ENCODE measurements around the gene CDH23. TPM values are rescaled to one million over a fixed set of nuclear protein-coding genes. Genes with fewer than 3 reads are reported as not detected.
"Not testable (repeated sequence)": the region's sequence is repeated elsewhere in the genome, so short reads cannot be mapped to it uniquely, and the experiment has no call there.

CDH23 gene
- total RNA-seq = 1 to 10 TPM; 1.1 to 2.8 TPM

DNA sequence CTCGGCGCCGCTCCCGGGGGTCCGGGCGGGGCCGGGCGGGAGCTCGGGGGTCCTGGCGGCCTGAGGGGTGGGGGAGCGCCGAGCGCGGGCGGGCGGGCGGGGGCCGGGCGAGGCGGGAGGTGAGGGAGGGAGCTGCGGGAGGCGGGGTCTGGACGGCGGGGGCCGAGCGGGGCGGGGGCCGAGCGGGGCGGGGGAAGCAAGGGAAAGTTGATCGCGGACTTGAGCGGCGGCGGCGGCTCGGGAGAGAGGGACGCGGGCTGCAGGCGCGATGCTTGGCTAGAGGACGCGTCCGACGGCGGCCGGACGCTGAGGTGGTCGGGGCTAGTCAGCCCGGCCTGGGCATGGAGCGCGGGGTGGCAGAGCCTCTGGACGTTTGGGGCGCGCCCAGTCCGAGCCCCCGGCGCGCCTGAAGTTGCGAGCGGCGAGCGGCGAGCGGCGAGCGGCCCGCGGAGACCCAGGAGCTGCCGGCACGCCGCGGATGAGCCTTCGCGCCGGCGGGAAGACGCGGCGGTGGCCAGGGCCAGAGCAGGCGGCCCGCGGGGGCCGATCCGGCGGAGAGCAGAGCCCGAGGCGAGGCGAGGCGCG lies at the start of gene CDH23:
CDH23 (plus strand) TSS at position 210 of the 585 bp plus-strand sequence. CDS start 42,912 bp downstream, outside the sequence.
- H3K27me3 Mint-ChIP-seq (ENCODE audit: low read depth) = peaks cover 62% of the 10 kb centered on the region
- DNase-seq = peak; percentile 20 to 36
- no peak within 1 kb of the TSS for H3K27ac Mint-ChIP-seq
- peak within 1 kb of the TSS; percentile 58 to 71 for H3K4me3 Mint-ChIP-seq
- peak; percentile 45 to 51 for ATAC-seq (replicated peaks in 1 of 2)
- no peaks in the 10 kb centered on the region for H3K36me3 Mint-ChIP-seq (ENCODE audit: insufficient read depth in 2 of 2)
- no peaks in the 10 kb centered on the region for H3K4me1 Mint-ChIP-seq (ENCODE audit: low read depth)
- H3K9me3 Mint-ChIP-seq = no peaks in the 10 kb centered on the region

DNA sequence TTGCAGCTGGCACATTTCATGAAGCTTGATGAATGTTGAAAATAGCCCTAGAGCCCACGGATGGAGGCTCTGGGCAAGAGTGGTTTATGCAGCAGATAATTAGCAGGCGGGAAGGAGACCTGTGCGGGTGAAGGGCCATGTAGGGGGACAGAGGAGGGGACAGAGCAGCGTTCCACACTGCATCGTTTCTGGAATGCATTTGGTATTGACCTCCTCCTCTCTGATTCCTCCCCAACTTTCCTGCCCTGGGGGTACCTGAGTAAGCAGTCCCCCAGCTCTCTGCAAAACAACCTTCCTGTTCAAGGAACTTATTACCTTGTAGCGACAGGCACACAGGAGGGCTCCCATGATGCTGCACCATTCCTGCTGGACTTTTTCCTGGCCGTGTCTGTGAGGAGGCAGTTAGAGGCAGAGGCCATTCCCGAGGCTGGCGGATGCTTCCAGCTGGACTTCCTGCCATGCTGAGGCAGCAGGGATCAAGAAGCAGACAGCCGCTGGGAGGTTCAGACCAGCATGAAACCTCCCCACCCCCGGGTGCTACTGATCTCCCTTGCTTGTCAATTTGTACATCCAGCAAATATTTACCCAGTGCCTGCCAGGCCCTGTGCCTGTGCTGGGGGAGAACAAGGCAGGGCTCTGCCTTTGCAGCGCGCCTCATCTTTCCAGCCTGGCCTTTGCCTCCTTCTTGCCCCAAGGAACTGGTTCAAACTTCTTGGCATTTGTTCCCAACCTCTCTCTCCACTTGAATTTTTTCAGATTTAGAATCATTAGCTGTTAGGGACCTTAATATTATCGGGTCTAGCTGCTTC lies 48.9 kb upstream of the CDH23 start:
- Mint-ChIP-seq H3K4me3 (no peak overlapping the region), H3K27ac (no peak overlapping the region), H3K27me3 (ENCODE audit: low read depth) (no peaks in the 10 kb centered on the region), H3K36me3 (ENCODE audit: insufficient read depth in 2 of 2) (no peaks in the 10 kb centered on the region), H3K9me3 (no peaks in the 10 kb centered on the region), H3K4me1 (ENCODE audit: low read depth) (no peaks in the 10 kb centered on the region)
- DNase-seq (no peak), ATAC-seq (replicated peaks in 1 of 2) (no peak)

DNA sequence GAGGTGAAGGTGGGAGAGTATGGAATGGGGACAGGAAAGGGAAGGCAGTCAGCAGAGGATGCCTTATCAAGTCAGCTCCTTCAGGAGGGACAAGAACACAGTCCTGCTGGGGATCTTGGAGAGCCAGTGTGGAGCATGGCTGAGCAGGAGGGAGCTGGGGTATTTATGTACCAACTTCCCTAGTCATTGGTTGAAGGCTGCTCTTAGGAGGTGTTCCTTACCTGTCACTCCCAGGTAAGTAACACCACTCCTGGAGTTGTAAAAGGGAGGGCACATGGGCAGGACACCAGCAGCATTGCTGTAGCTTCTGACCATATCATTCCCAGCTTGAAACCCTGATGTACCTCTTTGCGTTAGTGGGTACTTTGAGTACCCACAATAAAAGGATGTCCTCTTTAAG lies 47.9 kb upstream of the CDH23 start:
- Mint-ChIP-seq H3K4me3 (no peak overlapping the region), H3K27me3 (ENCODE audit: low read depth) (no peaks in the 10 kb centered on the region), H3K4me1 (ENCODE audit: low read depth) (no peaks in the 10 kb centered on the region), H3K9me3 (no peaks in the 10 kb centered on the region), H3K27ac (no peak overlapping the region), H3K36me3 (ENCODE audit: insufficient read depth in 2 of 2) (no peaks in the 10 kb centered on the region)
- no peak for DNase-seq
- ATAC-seq (replicated peaks in 1 of 2) = no peak

DNA sequence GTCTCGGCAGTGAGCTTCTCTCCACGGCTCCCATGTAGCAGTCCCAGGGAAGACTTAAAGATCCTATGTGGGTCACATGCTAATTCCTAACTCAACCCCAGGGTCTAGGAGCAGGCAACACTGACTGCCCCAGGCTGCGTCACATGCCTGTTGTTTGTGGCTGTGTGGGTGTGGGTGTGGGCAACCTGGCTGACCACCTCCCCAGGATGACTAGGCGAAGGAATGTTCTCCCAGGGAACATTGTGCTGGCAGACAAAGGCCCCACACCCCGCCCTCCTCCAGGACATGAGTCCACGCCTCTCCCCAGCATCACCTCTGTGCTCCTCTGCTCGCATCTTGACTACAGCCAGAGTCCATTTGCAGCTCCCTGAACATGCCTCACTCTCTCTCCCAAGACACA lies 47.3 kb upstream of the CDH23 start:
- DNase-seq (no peak), ATAC-seq (replicated peaks in 1 of 2) (no peak)
- no peaks in the 10 kb centered on the region for H3K27me3 Mint-ChIP-seq (ENCODE audit: low read depth)
- H3K4me3 Mint-ChIP-seq = no peak overlapping the region
- H3K4me1 Mint-ChIP-seq (ENCODE audit: low read depth) = no peaks in the 10 kb centered on the region
- no peaks in the 10 kb centered on the region for H3K36me3 Mint-ChIP-seq (ENCODE audit: insufficient read depth in 2 of 2)
- H3K27ac Mint-ChIP-seq = no peak overlapping the region
- H3K9me3 Mint-ChIP-seq = no peaks in the 10 kb centered on the region

DNA sequence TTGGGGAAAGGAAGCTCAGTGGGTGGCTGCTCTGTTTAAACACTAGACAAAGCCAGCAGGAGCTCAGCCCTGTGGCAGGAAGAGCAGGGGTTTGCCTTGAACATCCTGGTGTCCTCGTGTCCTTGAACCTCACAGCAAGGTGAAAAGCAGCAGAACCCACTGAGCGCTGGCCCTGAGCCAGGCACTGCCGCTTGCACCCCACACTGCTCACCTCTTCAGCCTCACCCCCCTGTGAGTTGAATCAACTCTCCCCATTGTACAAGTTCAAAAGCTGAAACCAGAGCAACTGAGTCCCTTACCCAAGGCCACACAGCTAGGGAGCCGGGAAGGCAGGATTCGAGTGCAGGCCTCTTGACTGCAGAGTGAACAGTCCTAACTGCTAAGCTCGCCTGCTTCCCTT lies 45.6 kb upstream of the CDH23 start:
- DNase-seq = no peak
- Mint-ChIP-seq H3K36me3 (ENCODE audit: insufficient read depth in 2 of 2) (no peaks in the 10 kb centered on the region), H3K9me3 (no peaks in the 10 kb centered on the region), H3K4me1 (ENCODE audit: low read depth) (no peaks in the 10 kb centered on the region), H3K27ac (no peak overlapping the region), H3K27me3 (ENCODE audit: low read depth) (no peaks in the 10 kb centered on the region), H3K4me3 (no peak overlapping the region)
- ATAC-seq (replicated peaks in 1 of 2) = no peak

DNA sequence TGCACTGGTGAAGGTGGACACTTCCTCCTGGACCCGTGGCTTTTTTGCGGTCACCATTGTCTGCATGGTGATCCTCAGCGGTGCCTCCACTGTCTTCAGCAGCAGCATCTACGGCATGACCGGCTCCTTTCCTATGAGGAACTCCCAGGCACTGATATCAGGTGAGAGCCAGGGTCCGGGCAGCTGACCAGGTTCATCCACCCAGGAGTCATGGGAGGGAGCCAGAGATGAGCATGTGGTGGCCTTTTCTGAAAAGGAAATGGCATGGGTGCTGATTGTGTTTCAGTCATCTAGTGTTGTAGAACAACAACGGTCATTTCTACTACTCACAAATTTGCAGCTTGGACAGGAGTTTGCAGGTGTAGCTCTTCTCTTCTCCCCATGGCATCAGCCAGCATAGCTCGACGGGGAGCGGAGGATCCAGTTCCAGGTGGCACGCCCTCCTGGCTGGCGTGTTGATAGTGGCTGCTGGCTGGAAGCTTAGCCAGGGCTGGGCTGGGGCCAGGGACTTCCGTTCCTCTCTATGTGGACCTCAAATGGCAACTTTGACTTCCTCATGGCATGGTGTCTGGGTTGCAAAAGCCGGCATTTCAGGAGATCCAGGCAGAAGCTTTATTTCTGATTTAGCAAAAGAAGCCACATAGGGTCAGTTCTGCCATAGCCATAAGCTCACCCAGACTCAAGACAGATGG lies 44.9 kb upstream of the CDH23 start:
- Mint-ChIP-seq H3K4me1 (ENCODE audit: low read depth) (no peaks in the 10 kb centered on the region), H3K36me3 (ENCODE audit: insufficient read depth in 2 of 2) (no peaks in the 10 kb centered on the region), H3K9me3 (no peaks in the 10 kb centered on the region), H3K27me3 (ENCODE audit: low read depth) (no peaks in the 10 kb centered on the region), H3K4me3 (no peak overlapping the region), H3K27ac (no peak overlapping the region)
- no peak for DNase-seq
- ATAC-seq (replicated peaks in 1 of 2) = no peak

DNA sequence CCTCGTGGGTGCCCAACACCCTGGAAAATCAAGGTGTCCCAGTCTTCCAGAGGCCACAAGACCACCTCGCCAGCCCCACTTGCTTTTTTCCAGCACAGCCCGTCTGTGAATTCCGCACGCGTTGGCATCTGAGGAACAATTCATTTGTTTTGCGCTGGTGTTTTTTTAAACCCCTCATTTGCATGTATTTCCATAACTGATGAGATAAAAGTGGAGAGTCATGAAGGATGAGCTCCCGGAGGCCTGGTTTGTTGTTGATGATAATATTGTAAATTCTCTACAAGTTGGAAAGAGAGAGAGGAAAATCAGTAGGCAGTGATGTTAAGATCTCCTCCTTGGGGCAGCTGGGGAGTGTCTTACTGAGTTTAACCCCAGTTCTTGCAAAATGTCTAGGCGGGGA lies 43.1 kb upstream of the CDH23 start:
- H3K4me3 Mint-ChIP-seq = no peak overlapping the region
- H3K27me3 Mint-ChIP-seq (ENCODE audit: low read depth) = no peaks in the 10 kb centered on the region
- no peaks in the 10 kb centered on the region for H3K9me3 Mint-ChIP-seq
- H3K4me1 Mint-ChIP-seq (ENCODE audit: low read depth) = no peaks in the 10 kb centered on the region
- H3K36me3 Mint-ChIP-seq (ENCODE audit: insufficient read depth in 2 of 2) = no peaks in the 10 kb centered on the region
- DNase-seq (no peak), ATAC-seq (replicated peaks in 1 of 2) (no peak)
- no peak overlapping the region for H3K27ac Mint-ChIP-seq

DNA sequence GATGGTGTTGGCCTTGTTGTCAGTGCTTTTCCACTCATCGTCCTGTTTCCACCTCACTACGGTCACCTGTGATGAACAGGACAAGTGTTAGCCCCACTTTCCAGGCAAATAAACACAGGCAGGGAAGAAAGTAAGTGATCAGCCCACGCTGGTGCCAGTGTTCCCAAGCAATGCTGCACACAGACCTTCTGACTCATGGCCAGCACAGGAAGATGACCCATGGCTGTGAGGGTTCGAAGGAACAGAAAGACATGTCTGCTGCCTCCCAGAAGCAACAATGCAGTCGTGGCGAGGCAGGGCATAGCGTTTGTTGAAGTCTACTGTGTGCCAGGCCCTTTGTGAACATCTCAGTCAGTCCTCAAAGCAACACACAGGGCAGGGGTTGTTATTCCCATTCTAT lies 41.9 kb upstream of the CDH23 start:
- Mint-ChIP-seq H3K9me3 (no peaks in the 10 kb centered on the region), H3K27me3 (ENCODE audit: low read depth) (no peaks in the 10 kb centered on the region), H3K4me1 (ENCODE audit: low read depth) (no peaks in the 10 kb centered on the region), H3K27ac (no peak overlapping the region), H3K36me3 (ENCODE audit: insufficient read depth in 2 of 2) (no peaks in the 10 kb centered on the region), H3K4me3 (no peak overlapping the region)
- DNase-seq (no peak), ATAC-seq (replicated peaks in 1 of 2) (no peak)

DNA sequence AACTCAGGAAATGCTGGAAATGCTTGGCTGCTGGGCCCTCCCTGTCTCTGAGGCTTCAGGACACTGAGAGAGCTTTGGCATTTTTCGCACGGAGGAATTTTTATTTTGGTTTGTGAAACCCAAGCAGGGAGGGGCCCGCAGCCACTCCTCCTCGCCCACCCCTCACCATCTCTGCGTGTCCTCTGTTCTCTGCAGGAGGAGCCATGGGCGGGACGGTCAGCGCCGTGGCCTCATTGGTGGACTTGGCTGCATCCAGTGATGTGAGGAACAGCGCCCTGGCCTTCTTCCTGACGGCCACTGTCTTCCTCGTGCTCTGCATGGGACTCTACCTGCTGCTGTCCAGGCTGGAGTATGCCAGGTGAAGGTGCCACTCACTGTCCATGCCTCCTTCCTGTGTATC lies 40.8 kb upstream of the CDH23 start:
- Mint-ChIP-seq H3K27me3 (ENCODE audit: low read depth) (no peaks in the 10 kb centered on the region), H3K4me3 (no peak overlapping the region)

DNA sequence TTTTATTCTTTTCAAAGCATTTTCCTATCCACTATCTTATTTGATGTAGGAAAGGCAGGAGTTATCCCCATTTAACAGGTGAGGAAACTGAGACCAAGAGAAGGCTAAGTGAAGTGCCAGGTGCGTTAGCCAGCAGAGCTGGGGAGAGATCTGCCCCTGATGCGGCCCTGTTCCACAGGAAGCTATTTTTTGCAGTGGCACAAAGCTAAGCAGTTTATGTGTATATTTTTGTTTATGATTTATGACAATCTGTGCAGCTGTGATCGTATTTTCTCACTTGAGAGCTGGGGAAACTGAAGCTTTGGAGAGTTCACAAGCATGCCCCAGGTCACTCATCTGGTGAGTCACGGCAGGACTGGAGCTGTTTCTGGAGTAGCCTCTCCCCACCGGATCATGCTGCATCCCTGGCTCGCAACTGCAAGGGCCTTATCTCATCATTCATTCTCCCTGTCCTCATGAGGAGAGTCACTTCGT lies 38.9 kb upstream of the CDH23 start:
- no peak overlapping the region for H3K4me3 Mint-ChIP-seq
- DNase-seq (no peak), ATAC-seq (replicated peaks in 1 of 2) (no peak)
- no peaks in the 10 kb centered on the region for H3K9me3 Mint-ChIP-seq
- no peaks in the 10 kb centered on the region for H3K4me1 Mint-ChIP-seq (ENCODE audit: low read depth)
- no peaks in the 10 kb centered on the region for H3K36me3 Mint-ChIP-seq (ENCODE audit: insufficient read depth in 2 of 2)
- H3K27me3 Mint-ChIP-seq (ENCODE audit: low read depth) = no peaks in the 10 kb centered on the region
- no peak overlapping the region for H3K27ac Mint-ChIP-seq

More for the DNA sequence above, 40.8 kb upstream of the CDH23 start:
- DNase-seq = no peak
- Mint-ChIP-seq H3K36me3 (ENCODE audit: insufficient read depth in 2 of 2) (no peaks in the 10 kb centered on the region), H3K27ac (no peak overlapping the region), H3K4me1 (ENCODE audit: low read depth) (no peaks in the 10 kb centered on the region), H3K9me3 (no peaks in the 10 kb centered on the region)
- no peak for ATAC-seq (replicated peaks in 1 of 2)

DNA sequence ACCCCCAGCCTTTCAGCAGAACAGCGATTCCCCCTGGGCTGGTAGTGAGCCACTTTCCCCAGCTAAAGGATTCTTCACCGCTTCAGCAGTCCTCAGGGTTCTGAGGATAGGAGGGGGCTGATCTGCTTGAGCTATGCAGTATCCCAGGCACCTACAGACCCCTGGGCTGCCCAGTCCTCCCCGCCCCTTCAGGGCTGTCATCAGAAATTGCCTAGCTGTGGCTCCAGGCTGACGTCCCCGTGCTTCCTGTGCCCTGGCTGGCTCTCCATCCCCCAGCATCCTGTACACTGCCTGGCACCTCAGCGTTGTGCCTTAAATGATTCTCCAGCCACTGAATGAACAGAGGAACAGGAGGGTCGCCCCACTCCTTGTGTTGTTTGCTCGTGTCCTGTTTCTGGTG lies 38.4 kb upstream of the CDH23 start:
- DNase-seq = no peak
- Mint-ChIP-seq H3K4me1 (ENCODE audit: low read depth) (no peaks in the 10 kb centered on the region), H3K9me3 (no peaks in the 10 kb centered on the region), H3K27ac (no peak overlapping the region), H3K27me3 (ENCODE audit: low read depth) (no peaks in the 10 kb centered on the region), H3K4me3 (no peak overlapping the region), H3K36me3 (ENCODE audit: insufficient read depth in 2 of 2) (no peaks in the 10 kb centered on the region)
- no peak for ATAC-seq (replicated peaks in 1 of 2)

DNA sequence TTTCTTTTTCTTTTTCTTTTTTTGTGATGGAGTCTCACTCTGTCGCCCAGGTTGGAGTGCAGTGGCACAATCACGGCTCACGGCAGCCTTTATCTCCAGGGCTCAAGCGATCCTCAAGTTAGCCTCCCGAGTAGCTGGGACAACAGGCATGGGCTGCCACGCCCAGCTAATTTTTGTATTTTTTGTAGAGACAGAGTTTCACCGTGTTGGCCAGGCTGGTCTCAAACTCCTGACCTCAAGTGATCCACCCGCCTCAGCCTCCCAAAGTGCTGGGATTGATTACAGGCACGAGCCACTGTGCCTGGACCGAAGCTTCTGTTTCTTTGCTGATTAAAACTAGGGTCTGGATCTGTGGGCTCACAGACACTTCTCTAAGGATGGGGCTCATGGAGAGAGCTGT lies 37.8 kb upstream of the CDH23 start:
- H3K27ac Mint-ChIP-seq; H3K4me1 Mint-ChIP-seq (ENCODE audit: low read depth); ATAC-seq (replicated peaks in 1 of 2); DNase-seq; H3K9me3 Mint-ChIP-seq; H3K4me3 Mint-ChIP-seq; H3K36me3 Mint-ChIP-seq (ENCODE audit: insufficient read depth in 2 of 2); H3K27me3 Mint-ChIP-seq (ENCODE audit: low read depth): not testable (repeated sequence)

DNA sequence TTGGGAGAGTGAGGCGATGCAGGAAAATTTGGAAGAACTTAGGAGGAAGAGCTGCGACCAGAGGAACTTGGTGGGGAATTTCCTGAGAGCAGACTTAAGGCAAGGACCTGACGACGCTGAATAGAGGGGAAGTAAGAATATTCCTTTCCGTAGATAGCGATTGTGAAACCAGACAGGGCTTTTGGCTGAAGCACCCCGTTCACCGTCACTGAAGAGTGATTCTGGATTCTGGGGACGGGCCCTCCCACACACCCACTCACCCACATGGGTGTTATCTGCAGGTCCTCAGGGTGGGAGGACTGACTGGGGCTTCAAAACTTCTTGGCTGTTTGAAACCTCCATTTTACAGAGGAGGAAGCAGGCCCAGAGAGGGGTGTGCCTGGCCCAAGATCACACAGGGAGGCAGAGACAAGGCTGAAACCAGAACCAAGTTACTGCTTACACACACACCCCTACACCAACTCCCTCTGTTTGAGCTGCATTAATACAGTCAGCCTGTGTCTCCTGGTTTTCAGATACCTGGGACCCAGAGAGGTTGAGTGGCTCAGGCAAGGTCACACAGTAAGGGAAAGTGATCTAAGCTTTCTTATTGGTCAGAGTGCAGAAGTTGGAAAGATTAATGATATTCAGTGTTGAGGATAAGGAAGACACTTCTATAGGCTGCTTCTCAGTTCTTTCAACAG lies 37.2 kb upstream of the CDH23 start:
- H3K27me3 Mint-ChIP-seq (ENCODE audit: low read depth) = no peaks in the 10 kb centered on the region
- H3K4me3 Mint-ChIP-seq = no peak overlapping the region
- H3K27ac Mint-ChIP-seq = no peak overlapping the region
- ATAC-seq (replicated peaks in 1 of 2) (no peak), DNase-seq (no peak)
- no peaks in the 10 kb centered on the region for H3K9me3 Mint-ChIP-seq
- no peaks in the 10 kb centered on the region for H3K36me3 Mint-ChIP-seq (ENCODE audit: insufficient read depth in 2 of 2)
- H3K4me1 Mint-ChIP-seq (ENCODE audit: low read depth) = peaks cover 3% of the 10 kb centered on the region

All from activated T-cell treated with anti-CD3 and anti-CD28 coated beads, Interleukin-2, amount 50 U/mL, for 72 hours (primary cell).